GM19468 (cell line): ENCODE results near the gene PALD1.

Experiments
- ATAC-seq: cut with Tn5 transposase; IDR thresholded peaks from one replicate; pipeline ENCODE4 v1.9.1; 2021; ENCODE audit warnings: mild to moderate bottlenecking, moderate library complexity, moderate number of reproducible peaks; ENCODE audit not compliant: unreplicated experiment; ENCODE audit errors: extremely low read depth

PALD1 gene

GRCh38 chr10:70530315-70530714, 51.7 kb downstream of the PALD1 start:
- no peak for ATAC-seq

GRCh38 chr10:70532554-70533188, 54.1 kb downstream of the PALD1 start:
- ATAC-seq = no peak

- no peak for ATAC-seq
Observed at GRCh38 chr10:70533189-70533558, 54.6 kb downstream of the PALD1 start.

GRCh38 chr10:70534281-70534680, 55.7 kb downstream of the PALD1 start:
- ATAC-seq = no peak

- no peak for ATAC-seq
Observed at GRCh38 chr10:70535001-70535400, 56.4 kb downstream of the PALD1 start.

- ATAC-seq = no peak
Observed at GRCh38 chr10:70535451-70535850, 56.9 kb downstream of the PALD1 start.

- ATAC-seq = no peak
Observed at GRCh38 chr10:70536196-70536861, 57.8 kb downstream of the PALD1 start.

- ATAC-seq = no peak
Observed at GRCh38 chr10:70537398-70538194, 59.0 kb downstream of the PALD1 start.

- ATAC-seq = no peak
Observed at GRCh38 chr10:70538195-70538520, 59.6 kb downstream of the PALD1 start.

- no peak for ATAC-seq
Observed at GRCh38 chr10:70538731-70539338, 60.3 kb downstream of the PALD1 start.

- no peak for ATAC-seq
Observed at GRCh38 chr10:70539471-70539870, 60.9 kb downstream of the PALD1 start.

- ATAC-seq = no peak
Observed at GRCh38 chr10:70540089-70540788, 61.7 kb downstream of the PALD1 start.

GRCh38 chr10:70540789-70541360, 62.3 kb downstream of the PALD1 start:
- ATAC-seq = no peak

GRCh38 chr10:70541736-70542564, 63.4 kb downstream of the PALD1 start:
- ATAC-seq = no peak

GRCh38 chr10:70542565-70542938, 64.0 kb downstream of the PALD1 start:
- ATAC-seq = no peak

GRCh38 chr10:70543911-70544310, 65.3 kb downstream of the PALD1 start:
- no peak for ATAC-seq

GRCh38 chr10:70544431-70545340, 66.1 kb downstream of the PALD1 start:
- ATAC-seq = no peak

GRCh38 chr10:70546584-70546983, 68.0 kb downstream of the PALD1 start:
- ATAC-seq = no peak
